ENCODE data around the gene PPP2R3C.
"Not testable (repeated sequence)": the region's sequence is repeated elsewhere in the genome, so short reads cannot be mapped to it uniquely, and the experiment has no call there.

DNA sequence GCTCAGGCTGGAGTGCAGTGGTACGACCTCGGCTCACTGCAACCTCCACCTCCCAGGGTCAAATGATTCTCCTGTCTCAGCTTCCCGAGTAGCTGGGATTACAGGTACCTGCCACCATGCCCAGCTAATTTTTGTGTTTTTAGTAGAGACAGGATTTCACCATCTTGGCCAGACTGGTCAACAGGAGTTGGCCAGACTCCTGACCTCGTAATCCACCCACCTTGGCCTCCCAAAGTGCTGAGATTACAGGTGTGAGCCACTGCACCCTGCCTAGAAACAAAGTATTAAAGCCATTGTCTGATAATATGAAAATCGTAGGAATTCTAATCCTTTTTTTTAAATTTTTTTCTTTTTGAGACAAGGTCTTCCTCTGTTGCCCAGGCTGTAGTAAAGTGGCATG is 56.1 kb downstream of the PPP2R3C start:
- TF ChIP-seq, protein P1, sequence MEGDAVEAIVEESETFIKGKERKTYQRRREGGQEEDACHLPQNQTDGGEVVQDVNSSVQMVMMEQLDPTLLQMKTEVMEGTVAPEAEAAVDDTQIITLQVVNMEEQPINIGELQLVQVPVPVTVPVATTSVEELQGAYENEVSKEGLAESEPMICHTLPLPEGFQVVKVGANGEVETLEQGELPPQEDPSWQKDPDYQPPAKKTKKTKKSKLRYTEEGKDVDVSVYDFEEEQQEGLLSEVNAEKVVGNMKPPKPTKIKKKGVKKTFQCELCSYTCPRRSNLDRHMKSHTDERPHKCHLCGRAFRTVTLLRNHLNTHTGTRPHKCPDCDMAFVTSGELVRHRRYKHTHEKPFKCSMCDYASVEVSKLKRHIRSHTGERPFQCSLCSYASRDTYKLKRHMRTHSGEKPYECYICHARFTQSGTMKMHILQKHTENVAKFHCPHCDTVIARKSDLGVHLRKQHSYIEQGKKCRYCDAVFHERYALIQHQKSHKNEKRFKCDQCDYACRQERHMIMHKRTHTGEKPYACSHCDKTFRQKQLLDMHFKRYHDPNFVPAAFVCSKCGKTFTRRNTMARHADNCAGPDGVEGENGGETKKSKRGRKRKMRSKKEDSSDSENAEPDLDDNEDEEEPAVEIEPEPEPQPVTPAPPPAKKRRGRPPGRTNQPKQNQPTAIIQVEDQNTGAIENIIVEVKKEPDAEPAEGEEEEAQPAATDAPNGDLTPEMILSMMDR (IDR thresholded peaks at IDR 0.05), result not testable (repeated sequence)
- TF ChIP-seq POLR2A (IDR thresholded peaks at IDR 0.05), result not testable (repeated sequence)

Data from upper lobe of left lung (tissue), 4 donors.